Dermis microvascular lymphatic vessel endothelial cell (primary cell): Measurements from ENCODE around the gene NLGN1. TPM values are rescaled to one million over a fixed set of nuclear protein-coding genes. Genes with fewer than 3 reads are reported as not detected.
A peak's percentile ranks its signal among the peaks of the same experiment; 100 is the strongest.

Experiments used
- DNase-seq, 2 donors: peaks; one replicate each; pipeline versions ENCODE4 v3.0.0 to v3.0.0-alpha.2; 2010; ENCODE audit warnings: low read depth in 2 of 2
- total RNA-seq: library from RNA; depleted of rRNA; stranded (reverse); fragments of >200 nt; gene quantifications from 2 replicates; pipeline ENCODE4 v1.2.1, GENCODE V29; 2014

Gene NLGN1
- total RNA-seq, 1 donor from 2014 or later, result 0.51 TPM

GRCh38 chr3:173755161-173755560, 357.6 kb downstream of the NLGN1 start:
- no peak for DNase-seq

- no peak for DNase-seq
Measured at GRCh38 chr3:173761161-173761560, 363.6 kb downstream of the NLGN1 start.

GRCh38 chr3:173762501-173762900, 365.0 kb downstream of the NLGN1 start:
- no peak for DNase-seq

DNA sequence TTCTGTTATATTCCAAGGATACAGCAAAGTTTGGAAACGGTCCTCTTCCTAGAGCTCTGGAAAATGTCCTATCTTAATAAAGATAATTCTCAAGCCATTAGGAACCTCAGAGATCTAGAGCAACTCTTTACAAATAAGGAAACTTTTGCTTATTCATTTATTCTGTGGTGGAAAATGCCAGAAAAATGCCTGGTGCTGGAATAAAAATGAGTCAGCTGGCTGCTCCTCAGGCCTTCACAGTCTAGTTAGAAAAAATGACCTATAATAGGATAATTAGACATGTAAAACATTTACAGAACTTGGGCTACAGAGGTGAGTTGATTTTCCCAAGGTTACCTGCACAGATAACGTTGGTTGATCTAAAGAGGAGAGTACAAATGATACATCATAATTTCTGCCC, 372.5 kb downstream of the NLGN1 start:
- DNase-seq, result no peak

DNA sequence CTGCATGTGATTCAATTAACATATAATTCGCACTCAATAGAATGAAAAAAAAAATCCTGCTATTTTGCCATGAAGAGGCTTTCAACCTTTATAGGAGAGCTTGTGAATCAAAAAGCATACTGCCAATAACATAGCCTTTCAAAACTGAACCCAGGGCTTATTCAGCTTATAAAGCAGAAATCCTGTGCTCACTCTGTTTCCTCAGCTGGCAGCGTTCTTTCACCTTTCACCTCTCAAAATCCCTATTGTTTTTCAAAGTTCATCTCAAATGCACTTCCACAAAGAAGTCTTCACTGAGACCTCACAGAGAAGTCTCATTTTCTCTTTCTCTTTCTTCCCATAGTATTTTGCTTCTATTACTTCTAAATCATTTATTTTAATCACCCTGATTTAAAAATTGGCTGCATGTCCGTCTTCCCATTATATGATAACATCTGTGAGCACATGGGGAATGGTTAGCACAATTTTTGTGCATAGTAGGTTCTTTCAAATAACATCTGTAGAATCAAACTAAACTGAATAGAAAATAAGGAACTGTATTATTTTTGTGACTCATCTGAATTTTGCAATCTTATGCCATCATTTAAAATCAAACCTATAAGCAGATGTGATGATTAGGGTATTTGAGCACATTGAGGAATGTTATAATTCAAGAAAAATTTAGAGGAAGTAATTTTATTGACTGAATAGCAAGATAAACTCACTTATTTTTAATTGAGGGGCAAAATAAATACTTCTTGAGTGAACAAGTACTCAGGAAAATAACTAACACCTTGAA, 373.4 kb downstream of the NLGN1 start:
- peak; percentile 11 to 64 for DNase-seq

DNA sequence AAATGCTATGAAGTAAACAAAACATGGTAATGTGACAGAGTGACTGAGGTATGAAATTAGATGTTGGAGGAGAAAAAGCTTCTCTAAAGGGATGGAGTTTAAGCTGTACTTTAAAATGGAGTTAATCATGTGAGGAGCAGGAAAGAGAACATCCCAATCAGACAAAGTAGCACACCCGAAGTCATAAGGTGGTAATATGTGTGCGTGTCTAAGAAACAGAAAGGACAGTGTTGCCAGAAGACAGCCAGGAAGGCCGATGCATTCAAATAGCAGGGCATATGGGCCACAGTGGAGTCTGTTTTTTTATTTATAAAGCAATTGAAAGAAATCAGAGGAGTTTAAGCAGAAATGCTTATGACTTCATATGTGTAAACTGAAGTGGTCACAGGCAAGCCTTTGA, 376.3 kb downstream of the NLGN1 start:
- DNase-seq, result no peak

DNA sequence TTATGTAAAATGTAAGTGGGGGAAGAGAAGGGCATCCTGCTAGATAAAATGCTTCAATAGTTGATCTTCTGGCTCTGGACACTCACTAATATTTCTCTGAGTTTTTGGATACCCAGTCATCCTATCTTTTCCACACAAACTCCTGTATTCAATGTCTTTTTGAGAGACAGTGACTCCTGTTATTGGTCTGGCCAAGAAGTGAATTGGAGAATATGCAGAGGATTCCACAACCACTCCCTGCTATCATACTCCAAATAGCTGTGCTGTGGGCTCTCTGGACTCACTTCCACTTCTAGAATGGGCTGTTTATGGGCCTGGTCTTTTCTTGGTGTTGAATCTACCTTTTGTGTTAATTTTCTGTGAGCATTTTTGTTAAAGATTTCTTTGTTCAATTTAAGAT, 376.8 kb downstream of the NLGN1 start:
- no peak for DNase-seq

GRCh38 chr3:173778251-173778650, 380.7 kb downstream of the NLGN1 start:
- DNase-seq, result no peak

DNA sequence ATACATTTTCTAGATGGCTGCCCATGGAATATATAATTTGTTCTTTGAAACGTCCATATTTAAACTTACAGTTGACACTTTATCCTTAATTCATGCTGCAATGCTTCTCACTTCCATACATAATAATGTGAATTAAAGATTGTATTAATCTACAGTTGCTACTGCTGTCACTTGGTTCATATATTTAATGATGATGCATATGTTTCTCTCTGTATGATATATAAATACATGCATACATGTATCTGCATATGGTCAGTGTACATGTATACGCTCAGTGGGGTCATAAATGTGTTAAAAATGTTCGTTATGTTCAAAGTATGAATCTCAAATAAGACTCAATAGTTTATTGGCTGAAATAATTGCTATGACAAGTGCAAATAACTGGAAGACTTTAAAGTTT, 382.5 kb downstream of the NLGN1 start:
- DNase-seq, result no peak

DNA sequence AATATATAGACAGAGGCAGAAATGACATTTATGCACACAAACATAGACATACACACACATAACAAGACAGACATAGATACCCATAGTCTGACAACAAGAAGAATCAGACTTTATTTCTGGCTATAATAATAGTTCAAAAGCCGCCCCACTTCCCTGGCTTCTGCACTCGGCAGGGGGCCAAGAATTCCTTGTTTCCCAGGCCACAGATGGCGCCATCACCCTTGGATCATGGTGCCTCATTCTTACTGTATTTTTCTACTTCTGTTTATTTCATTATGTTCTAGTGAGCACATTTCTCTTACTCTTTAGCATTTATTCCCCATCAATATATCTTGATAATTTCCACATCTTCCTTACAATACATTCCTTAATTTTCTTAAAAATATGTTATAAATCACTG, 387.5 kb downstream of the NLGN1 start:
- peak; percentile 7 to 22 for DNase-seq

DNA sequence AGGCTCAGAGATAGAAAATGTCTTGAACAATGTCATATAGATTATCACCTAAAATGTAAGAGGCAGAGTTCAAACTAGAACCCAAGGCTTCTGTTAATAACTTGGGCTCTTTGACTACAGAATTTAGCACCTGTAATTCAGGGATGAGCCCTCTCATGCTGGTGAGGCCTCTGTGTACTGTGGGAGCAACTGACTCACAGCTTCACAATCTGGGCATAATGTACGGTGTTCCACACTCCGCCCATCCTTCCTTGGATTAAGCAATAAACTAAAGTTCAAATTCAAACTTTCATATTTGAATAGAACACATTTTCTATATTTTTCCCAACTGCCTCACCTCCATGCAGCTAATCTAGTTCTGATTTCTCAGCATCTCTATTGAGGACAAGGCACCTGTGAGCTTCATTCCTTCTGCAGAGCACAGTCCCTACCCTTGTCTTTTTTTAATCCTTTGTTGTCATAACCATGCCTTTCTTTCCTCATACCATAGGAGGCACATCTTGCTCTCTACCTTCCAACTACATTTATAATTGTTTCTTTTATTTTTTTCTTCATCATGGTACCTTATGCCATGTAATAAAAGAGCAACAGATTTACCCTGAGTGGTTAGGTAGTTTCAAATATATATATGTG, 392.1 kb downstream of the NLGN1 start:
- peak in 1 of 2 donors; percentile 0 for DNase-seq

GRCh38 chr3:173793963-173794362, 396.4 kb downstream of the NLGN1 start:
- no peak for DNase-seq

GRCh38 chr3:173796405-173796804, 398.9 kb downstream of the NLGN1 start:
- no peak for DNase-seq

DNA sequence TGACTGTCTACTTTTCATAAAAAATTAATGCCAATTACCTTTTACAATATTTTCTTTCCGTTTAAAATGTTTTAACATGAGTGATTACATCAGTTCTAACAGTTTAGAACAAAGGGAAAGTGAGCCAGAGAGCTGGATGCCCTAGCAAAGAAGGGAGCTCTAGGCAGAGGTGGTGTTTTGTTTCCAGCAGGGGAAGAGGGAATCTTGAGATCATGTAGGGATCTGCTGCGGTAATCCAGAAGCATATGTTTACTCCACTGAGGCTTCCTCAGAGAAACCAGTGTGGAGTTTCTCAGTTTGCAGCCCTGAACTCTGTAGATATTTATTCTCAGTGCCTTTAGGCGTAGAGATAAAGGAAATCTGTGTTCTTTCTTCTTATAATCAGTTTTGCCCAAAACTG, 399.3 kb downstream of the NLGN1 start:
- DNase-seq, result no peak

DNA sequence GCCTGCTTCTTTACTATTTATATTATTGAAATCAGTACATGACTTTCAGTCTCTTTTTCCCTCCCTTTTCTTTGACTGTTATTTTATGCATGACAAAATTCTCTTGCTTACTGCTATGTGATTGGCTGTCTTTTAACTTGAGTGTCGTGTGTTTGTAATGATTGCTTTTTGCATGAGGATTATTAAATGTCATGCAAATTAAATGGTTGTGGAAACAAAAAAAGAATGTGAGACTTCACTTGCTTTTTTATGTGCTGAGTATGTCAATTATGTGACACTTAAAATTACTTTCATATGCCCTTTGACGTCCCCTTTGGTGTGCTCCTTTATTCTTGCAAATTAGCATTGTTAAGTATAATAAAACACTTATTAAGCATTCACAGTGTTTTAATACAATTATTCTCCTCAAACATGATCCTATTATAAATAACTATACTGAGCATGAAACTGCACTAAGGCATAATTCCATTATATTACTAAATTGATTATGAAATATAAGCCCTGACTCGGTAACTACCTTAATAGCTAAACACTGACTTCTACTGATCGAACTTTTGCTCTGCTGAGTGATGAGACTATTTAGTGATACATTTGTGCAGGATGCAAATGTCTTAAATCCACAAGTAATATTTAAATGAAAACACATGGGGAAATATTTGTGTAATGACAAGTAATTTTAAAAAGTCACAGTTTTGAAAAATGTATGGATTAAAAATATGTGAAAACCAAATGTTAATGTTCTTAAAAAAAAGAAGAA, 401.7 kb downstream of the NLGN1 start:
- DNase-seq, result no peak

GRCh38 chr3:173800154-173800553, 402.6 kb downstream of the NLGN1 start:
- no peak for DNase-seq

GRCh38 chr3:173814809-173815208, 417.3 kb downstream of the NLGN1 start:
- no peak for DNase-seq

DNA sequence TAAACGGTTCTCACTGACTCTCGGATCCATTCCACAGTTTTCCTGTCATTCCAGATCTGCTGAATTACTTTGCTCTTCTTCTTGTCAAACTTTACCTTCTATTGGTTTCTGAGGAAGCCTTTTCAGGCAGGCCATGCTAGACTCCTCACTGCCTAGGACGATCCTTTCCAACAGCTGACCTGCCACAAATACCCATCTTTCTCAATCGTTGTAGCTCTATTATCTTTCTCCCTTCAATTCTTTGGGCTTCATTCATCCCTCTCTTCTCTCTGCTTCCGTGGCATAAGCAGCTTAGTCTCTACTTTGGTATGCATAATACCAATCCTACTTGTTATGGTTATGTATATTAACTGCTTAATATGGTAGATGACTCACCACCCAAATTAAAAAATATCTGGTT, 421.8 kb downstream of the NLGN1 start:
- no peak for DNase-seq

DNA sequence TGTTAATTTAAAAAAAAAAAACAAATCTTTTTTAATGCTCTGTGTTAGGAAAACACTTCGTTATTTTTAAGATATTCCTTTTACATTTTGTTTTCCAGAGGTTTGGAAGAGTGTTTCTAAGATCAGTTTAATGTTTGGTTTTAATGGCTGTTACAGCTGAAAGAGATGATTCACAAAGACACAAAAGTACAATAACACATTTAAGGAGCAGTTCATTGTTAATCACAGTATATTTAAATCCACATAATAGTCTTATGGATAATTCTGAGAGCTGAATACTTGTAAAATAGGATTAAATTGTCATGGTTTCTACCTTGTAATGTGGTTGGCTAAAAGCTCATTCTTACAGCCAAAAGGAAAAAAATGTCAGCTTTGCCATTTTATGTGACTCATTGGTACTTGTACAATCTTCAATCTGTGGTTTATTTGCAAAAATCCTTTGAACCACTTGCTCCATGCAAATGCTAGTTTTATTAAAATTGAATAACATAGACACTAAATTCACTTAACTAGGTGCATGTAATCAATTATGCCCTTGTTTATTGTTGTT, 426.4 kb downstream of the NLGN1 start:
- DNase-seq, result no peak

- DNase-seq, result no peak
Measured at GRCh38 chr3:173825730-173826129, 428.2 kb downstream of the NLGN1 start.

DNA sequence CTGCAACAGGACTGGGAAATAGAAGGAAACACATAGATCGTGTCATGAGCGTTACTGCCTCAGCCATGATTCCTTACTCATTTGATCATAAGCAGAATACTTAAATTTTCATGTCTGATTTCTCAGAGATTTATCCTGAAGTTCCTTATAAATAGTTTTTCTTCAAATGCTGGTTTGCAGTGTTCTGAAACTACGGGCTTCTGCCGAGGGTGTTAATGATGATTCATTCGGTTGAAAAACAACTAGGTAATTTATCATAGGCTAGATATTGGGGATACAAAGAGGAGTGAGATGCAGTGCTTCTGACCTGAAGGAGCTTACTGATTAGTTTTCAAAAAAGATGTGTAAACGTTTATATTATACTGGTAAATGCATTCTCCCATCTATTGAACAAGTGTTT, 428.9 kb downstream of the NLGN1 start:
- no peak for DNase-seq

DNA sequence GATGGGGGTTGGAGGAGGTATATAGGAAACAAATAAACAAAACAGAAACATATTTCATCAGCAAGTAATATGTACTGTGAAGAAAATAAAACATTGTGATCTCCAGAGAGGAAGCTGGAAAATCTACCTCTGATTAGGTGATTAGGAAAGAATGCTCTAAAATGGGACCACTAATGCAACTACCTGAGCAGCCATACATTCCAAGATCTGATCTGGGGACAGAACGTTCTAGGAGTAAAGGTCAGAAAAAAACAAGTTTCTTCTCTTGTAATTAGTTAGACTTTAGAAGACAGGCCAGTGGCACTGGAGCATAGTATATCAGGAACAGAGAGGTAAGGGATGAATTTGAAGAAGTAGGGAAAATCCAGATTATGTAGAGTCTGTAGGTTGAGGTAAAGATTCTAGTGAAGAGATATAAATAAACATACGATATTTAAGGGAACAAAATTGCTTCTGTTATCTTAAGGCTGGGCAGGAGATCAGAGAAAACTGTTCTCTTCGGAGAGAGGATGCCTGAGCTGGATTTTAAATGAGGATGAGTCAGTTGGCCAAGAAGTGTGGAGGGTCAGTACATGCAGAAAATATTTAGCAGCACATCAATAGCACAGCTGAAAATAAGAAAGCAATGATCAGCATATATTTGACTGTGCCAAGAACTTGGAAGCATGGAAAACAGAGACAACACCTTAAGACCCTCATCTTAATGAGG, 429.5 kb downstream of the NLGN1 start:
- DNase-seq, result no peak
